Thyroid gland (tissue), 4 donors: ENCODE measurements around the gene CINP. TPM values are rescaled to one million over a fixed set of nuclear protein-coding genes. Genes with fewer than 3 reads are reported as not detected.

Experiments used
- DNase-seq, 2 donors: peaks; one replicate each; pipeline ENCODE4 v3.0.0-alpha.2; 2019
- H3K27ac ChIP-seq, 3 donors: fragments of 200-600 bp; sonication (generic); 1 replicate in 2 of 3; 2 replicates in 1 of 3; pipeline ENCODE4 v1.5.1; 2016 to 2019; ENCODE audit warnings: mild to moderate bottlenecking in 1 of 3, moderate library complexity in 1 of 3
- H3K27me3 ChIP-seq: fragments of 200-600 bp; sonication (generic); one replicate; pipeline ENCODE4 v1.5.1; 2019
- H3K36me3 ChIP-seq, 2 donors: fragments of 200-600 bp; sonication (generic); one replicate each; pipeline ENCODE4 v1.5.1; 2016 to 2019
- H3K4me1 ChIP-seq, 2 donors: fragments of 200-600 bp; sonication (generic); one replicate each; pipeline ENCODE4 v1.5.1; 2017 to 2019
- H3K4me3 ChIP-seq, 3 donors: fragments of 200-600 bp; sonication (generic); replicated peaks in 1 of 3; 1 replicate in 2 of 3; 2 replicates in 1 of 3; pipeline ENCODE4 v1.5.1; 2016; ENCODE audit warnings: mild to moderate bottlenecking in 1 of 3
- H3K9me3 ChIP-seq: fragments of 200-600 bp; sonication (generic); one replicate; pipeline ENCODE4 v1.5.1; 2017
- CTCF ChIP-seq, 6 experiments: fragments of 200-600 bp in 3 of 6; fragments of 450-650 bp in 3 of 6; sonication (generic) in 3 of 6; IDR thresholded peaks; one replicate each; pipeline ENCODE4 v1.5.1; 2016 to 2019; ENCODE audit warnings: antibody characterized with exemption in 6 of 6, mild to moderate bottlenecking in 2 of 6, inconsistent platforms in 1 of 6, moderate library complexity in 1 of 6
- POLR2A ChIP-seq, 2 donors: fragments of 450-650 bp; IDR thresholded peaks; one replicate each; pipeline ENCODE4 v1.6.1; 2017; ENCODE audit warnings: antibody characterized with exemption in 2 of 2, mild to moderate bottlenecking in 2 of 2, moderate library complexity in 1 of 2
- WGBS, 2 donors: methylation state at CpG; one replicate each; pipeline ENCODE4 v1.1.5; 2017; 5-methylcytosine and 5-hydroxymethylcytosine counted together
- intact Hi-C: fragments of 100-400 bp; cut with DNase I; formaldehyde crosslinking; loops from one replicate; pipeline ENCODE4 v1.15.1; 2023
- total RNA-seq, 4 donors: library from RNA; depleted of rRNA; stranded (reverse); fragments of >200 nt; gene quantifications; one replicate each; pipeline ENCODE4 v1.2.3, GENCODE V29; 2016

The CINP gene
- total RNA-seq, 4 donors from 2014 or later = 31.9 to 43.3 (median 39.7) TPM

- Histone ChIP-seq H3K36me3 (no peaks in the 10 kb centered on the region), H3K27ac (peak overlapping the region; percentile 66 to 95 (median 91)), H3K4me3 (peak overlapping the region in 1 of 3 donors; percentile 69), H3K4me1 (peaks cover 22 to 34% of the 10 kb centered on the region in 2 donors), H3K9me3 (no peaks in the 10 kb centered on the region), H3K27me3 (no peaks in the 10 kb centered on the region)
- intact Hi-C loops = loop anchor here (10.0 kb wide), 1 partner anchor 274 kb away; no protein-coding TSS in a partner anchor
- TF ChIP-seq CTCF (IDR thresholded peaks at IDR 0.05) (no peak), POLR2A (IDR thresholded peaks at IDR 0.05) (no peak)
- no peak for DNase-seq
- WGBS, 2 donors = 69 to 76% methylated on average over 15 of the region's 15 CpGs
Measured at GRCh38 chr14:102318781-102319276, 43.9 kb downstream of the CINP start.

GRCh38 chr14:102317564-102318248, 45.0 kb downstream of the CINP start:
- Histone ChIP-seq H3K36me3 (no peaks in the 10 kb centered on the region), H3K4me1 (peaks cover 22 to 38% of the 10 kb centered on the region in 2 donors), H3K27me3 (no peaks in the 10 kb centered on the region), H3K9me3 (no peaks in the 10 kb centered on the region), H3K4me3 (peak overlapping the region in 2 of 3 donors; percentile 15 to 37), H3K27ac (peak overlapping the region; percentile 77 to 95 (median 87))
- intact Hi-C loops = loop anchor here (10.0 kb wide), 1 partner anchor 273 kb away; no protein-coding TSS in a partner anchor
- DNase-seq = peak; percentile 19 to 37
- no peak for TF ChIP-seq CTCF (IDR thresholded peaks at IDR 0.05)
- no peak for TF ChIP-seq POLR2A (IDR thresholded peaks at IDR 0.05)
- 42 to 43% methylated on average over 11 to 12 of the region's 12 CpGs for WGBS, 2 donors

GRCh38 chr14:102316743-102317563, 45.7 kb downstream of the CINP start:
- Histone ChIP-seq H3K27ac (peak overlapping the region; percentile 77 to 95 (median 87)), H3K9me3 (no peaks in the 10 kb centered on the region), H3K27me3 (no peaks in the 10 kb centered on the region), H3K4me3 (peak overlapping the region in 2 of 3 donors; percentile 37 to 38), H3K4me1 (peaks cover 22 to 38% of the 10 kb centered on the region in 2 donors), H3K36me3 (no peaks in the 10 kb centered on the region)
- WGBS, 2 donors = 1% methylated on average over 52 to 53 of the region's 54 CpGs
- TF ChIP-seq CTCF (IDR thresholded peaks at IDR 0.05) (peak; percentile 26 to 95 (median 68)), POLR2A (IDR thresholded peaks at IDR 0.05) (peak in 1 of 2 donors; percentile 51)
- intact Hi-C loops = loop anchor here (10.0 kb wide), 1 partner anchor 272 kb away; no protein-coding TSS in a partner anchor
- DNase-seq = peak; percentile 92 to 94

- Histone ChIP-seq H3K27ac (peak overlapping the region; percentile 59 to 95 (median 87)), H3K4me1 (peaks cover 22 to 38% of the 10 kb centered on the region in 2 donors), H3K27me3 (no peaks in the 10 kb centered on the region), H3K9me3 (no peaks in the 10 kb centered on the region), H3K4me3 (peak overlapping the region in 2 of 3 donors; percentile 21 to 38), H3K36me3 (no peaks in the 10 kb centered on the region)
- intact Hi-C loops = loop anchor here (10.0 kb wide), 1 partner anchor 272 kb away; no protein-coding TSS in a partner anchor
- 2% methylated on average over 10 of the region's 10 CpGs for WGBS, 2 donors
- peak; percentile 61 to 71 for DNase-seq
- TF ChIP-seq POLR2A (IDR thresholded peaks at IDR 0.05) (no peak), CTCF (IDR thresholded peaks at IDR 0.05) (no peak)
Measured at GRCh38 chr14:102316338-102316742, 46.4 kb downstream of the CINP start.
